ENCODE data around the gene TAF15. TPM values are rescaled to one million over a fixed set of nuclear protein-coding genes. Genes with fewer than 3 reads are reported as not detected.

TAF15 gene
- total RNA-seq (2014; rRNA removed; shearing (Covaris generic)), result 41.0 and 48.8 TPM in 2 replicates
- polyA plus RNA-seq (2014; cell fraction: nucleus; rRNA removed), result 16.1 and 93.7 TPM in 2 replicates

GRCh38 chr17:35808962-35809854 lies at the start of gene TAF15:
Gene TAF15, plus strand, starts transcription at chr17:35809484. Its CDS starts 86 bp downstream, at chr17:35809570.
- peak; percentile 98 for DNase-seq (ENCODE audit: extremely low read depth, low read depth)

- DNase-seq (ENCODE audit: extremely low read depth, low read depth), result no peak
Observed at GRCh38 chr17:35760587-35760986, 48.7 kb upstream of the TAF15 start, which contains the start of gene C17orf50. Gene C17orf50, plus strand, starts transcription at chr17:35760887. Its CDS starts 55 bp downstream, at chr17:35760942.

- no peak for DNase-seq (ENCODE audit: extremely low read depth, low read depth)
Observed at GRCh38 chr17:35761601-35762000, 47.7 kb upstream of the TAF15 start.

- no peak for DNase-seq (ENCODE audit: extremely low read depth, low read depth)
Observed at GRCh38 chr17:35763767-35764122, 45.5 kb upstream of the TAF15 start.

GRCh38 chr17:35764123-35764991 lies 44.9 kb upstream of the TAF15 start:
- DNase-seq (ENCODE audit: extremely low read depth, low read depth), result peak; percentile 85

GRCh38 chr17:35765086-35765710 lies 44.1 kb upstream of the TAF15 start:
- no peak for DNase-seq (ENCODE audit: extremely low read depth, low read depth)

- no peak for DNase-seq (ENCODE audit: extremely low read depth, low read depth)
Observed at GRCh38 chr17:35765756-35766488, 43.4 kb upstream of the TAF15 start.

GRCh38 chr17:35766489-35766877 lies 42.8 kb upstream of the TAF15 start:
- no peak for DNase-seq (ENCODE audit: extremely low read depth, low read depth)

- peak; percentile 47 for DNase-seq (ENCODE audit: extremely low read depth, low read depth)
Observed at GRCh38 chr17:35766903-35767510, 42.3 kb upstream of the TAF15 start.

GRCh38 chr17:35768797-35769196 lies 40.5 kb upstream of the TAF15 start:
- no peak for DNase-seq (ENCODE audit: extremely low read depth, low read depth)

- DNase-seq (ENCODE audit: extremely low read depth, low read depth), result no peak
Observed at GRCh38 chr17:35769895-35770486, 39.3 kb upstream of the TAF15 start.

GRCh38 chr17:35773129-35773528 lies 36.2 kb upstream of the TAF15 start:
- no peak for DNase-seq (ENCODE audit: extremely low read depth, low read depth)

- no peak for DNase-seq (ENCODE audit: extremely low read depth, low read depth)
Observed at GRCh38 chr17:35773679-35774425, 35.4 kb upstream of the TAF15 start.

- DNase-seq (ENCODE audit: extremely low read depth, low read depth), result no peak
Observed at GRCh38 chr17:35774499-35774898, 34.8 kb upstream of the TAF15 start.

GRCh38 chr17:35775039-35775438 lies 34.2 kb upstream of the TAF15 start:
- DNase-seq (ENCODE audit: extremely low read depth, low read depth), result no peak

- no peak for DNase-seq (ENCODE audit: extremely low read depth, low read depth)
Observed at GRCh38 chr17:35775583-35775982, 33.7 kb upstream of the TAF15 start.

GRCh38 chr17:35778641-35779196 lies 30.6 kb upstream of the TAF15 start:
- DNase-seq (ENCODE audit: extremely low read depth, low read depth), result no peak

GRCh38 chr17:35780950-35781349 lies 28.3 kb upstream of the TAF15 start:
- DNase-seq (ENCODE audit: extremely low read depth, low read depth), result no peak
